HAP-1 (cell line): ENCODE measurements around the gene NUP210L.
A peak's percentile ranks its signal among the peaks of the same experiment; 100 is the strongest.

Experiments
- DNase-seq, 2 experiments: peaks; one replicate each; pipeline ENCODE4 v3.0.0-alpha.2; 2016 to 2020; ENCODE audit warnings: low spot score in 2 of 2
- H3K27me3 ChIP-seq: fragments of 250-450 bp; sonication (Bioruptor Pico); 2 replicates; pipeline ENCODE4 v1.5.1; 2020; ENCODE audit warnings: low read depth, mild to moderate bottlenecking, moderate library complexity
- H3K36me3 ChIP-seq: fragments of 250-450 bp; sonication (Bioruptor Pico); replicated peaks from 2 replicates; pipeline ENCODE4 v1.5.1; 2020; ENCODE audit warnings: mild to moderate bottlenecking
- H3K4me1 ChIP-seq: fragments of 250-450 bp; sonication (Bioruptor Pico); 2 replicates; pipeline ENCODE4 v1.5.1; 2020; ENCODE audit warnings: mild to moderate bottlenecking
- H3K4me3 ChIP-seq: fragments of 250-450 bp; sonication (Bioruptor Pico); 2 replicates; pipeline ENCODE4 v1.5.1; 2020; ENCODE audit warnings: mild to moderate bottlenecking, moderate library complexity
- H3K9me3 ChIP-seq: fragments of 250-450 bp; sonication (Bioruptor Pico); 2 replicates; pipeline ENCODE4 v1.5.1; 2020; ENCODE audit warnings: mild to moderate bottlenecking, moderate library complexity
- in situ Hi-C: fragments of 300-500 bp; cut with MboI; formaldehyde crosslinking; loops from 3 replicates; pipeline ENCODE4 v1.14.3; 2020; ENCODE audit warnings: low sequenced_read_pairs, inconsistent platforms, mixed read lengths

The NUP210L gene

DNA sequence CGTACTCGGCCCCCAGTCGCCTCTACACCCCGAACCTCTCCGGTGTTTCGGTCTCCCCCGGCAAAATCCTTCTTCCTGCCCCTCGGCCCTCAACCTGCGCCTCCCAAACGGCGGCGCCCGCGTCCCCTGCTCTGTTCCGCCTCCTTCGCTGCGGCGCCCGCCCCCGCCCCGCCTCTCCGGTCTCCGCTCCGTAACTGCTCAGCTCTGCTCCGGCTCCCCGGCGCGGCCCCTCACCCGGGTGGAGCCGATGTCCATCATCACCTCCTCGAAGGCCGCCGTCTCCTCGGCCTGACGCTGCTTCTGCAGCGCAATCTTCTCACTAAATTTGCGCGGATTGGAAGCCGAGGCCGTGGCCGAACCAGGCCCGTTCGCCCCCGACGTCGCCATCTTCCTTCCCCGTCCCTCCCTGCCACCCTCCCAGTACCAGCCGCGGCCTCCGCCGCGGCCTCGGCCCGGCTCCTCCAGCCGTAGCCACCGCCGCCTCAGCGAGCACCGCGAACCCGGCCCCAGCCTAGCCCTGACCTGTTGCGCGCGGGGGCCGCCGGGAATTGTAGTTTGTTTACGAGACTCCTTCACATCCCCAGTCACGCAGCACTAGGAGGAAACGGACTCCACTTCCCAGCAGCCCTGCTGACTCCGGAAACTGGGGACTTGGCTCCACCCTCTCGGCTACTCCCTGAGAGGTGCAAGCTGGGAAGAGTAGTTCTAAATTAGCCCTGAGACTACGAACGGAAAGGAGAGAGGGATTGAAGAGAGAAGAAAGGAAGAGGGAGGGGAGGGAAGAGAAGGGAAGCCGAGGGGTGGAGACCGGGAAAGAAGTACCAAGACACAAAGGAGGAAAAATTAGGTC is 196.5 kb downstream of the NUP210L start, which contains the start of gene CRTC2:
TSS of gene CRTC2 (minus strand) at position 502 of the 850 bp plus-strand sequence. CDS start at position 387, 115 bp downstream.
- Histone ChIP-seq H3K36me3 (peaks cover 30% of the 10 kb centered on the region), H3K27me3 (no peaks in the 10 kb centered on the region), H3K9me3 (no peaks in the 10 kb centered on the region), H3K4me1 (peaks cover 21% of the 10 kb centered on the region), H3K4me3 (peak within 1 kb of the TSS; percentile 90)
- peak; percentile 99 for DNase-seq
- in situ Hi-C loops, result no loop called here

GRCh38 chr1:153957744-153958110 is 197.1 kb downstream of the NUP210L start:
- in situ Hi-C loops, result no loop called here
- peaks cover 21% of the 10 kb centered on the region for H3K4me1 ChIP-seq
- DNase-seq, result no peak

GRCh38 chr1:153956997-153957715 is 197.7 kb downstream of the NUP210L start:
- H3K4me1 ChIP-seq, result peaks cover 21% of the 10 kb centered on the region
- H3K4me3 ChIP-seq, result peak overlapping the region; percentile 90
- no peaks in the 10 kb centered on the region for H3K27me3 ChIP-seq
- H3K9me3 ChIP-seq, result no peaks in the 10 kb centered on the region
- H3K36me3 ChIP-seq, result peaks cover 37% of the 10 kb centered on the region
- DNase-seq, result no peak
- in situ Hi-C loops, result no loop called here

More at GRCh38 chr1:153957744-153958110, 197.1 kb downstream of the NUP210L start:
- H3K9me3 ChIP-seq, result no peaks in the 10 kb centered on the region
- H3K36me3 ChIP-seq, result peaks cover 31% of the 10 kb centered on the region
- no peaks in the 10 kb centered on the region for H3K27me3 ChIP-seq
- H3K4me3 ChIP-seq, result peak overlapping the region; percentile 90

GRCh38 chr1:153954826-153955225 is 200.0 kb downstream of the NUP210L start:
- Histone ChIP-seq H3K9me3 (no peaks in the 10 kb centered on the region), H3K36me3 (peaks cover 29% of the 10 kb centered on the region), H3K27me3 (no peaks in the 10 kb centered on the region), H3K4me3 (no peak overlapping the region), H3K4me1 (peaks cover 11% of the 10 kb centered on the region)
- no peak for DNase-seq
- in situ Hi-C loops, result no loop called here

- in situ Hi-C loops, result no loop called here
- no peaks in the 10 kb centered on the region for H3K27me3 ChIP-seq
- no peak overlapping the region for H3K4me3 ChIP-seq
- H3K36me3 ChIP-seq, result peaks cover 20% of the 10 kb centered on the region
- no peak for DNase-seq
- no peaks in the 10 kb centered on the region for H3K9me3 ChIP-seq
- peaks cover 8% of the 10 kb centered on the region for H3K4me1 ChIP-seq
Measured at GRCh38 chr1:153953859-153954365, 201.0 kb downstream of the NUP210L start.

DNA sequence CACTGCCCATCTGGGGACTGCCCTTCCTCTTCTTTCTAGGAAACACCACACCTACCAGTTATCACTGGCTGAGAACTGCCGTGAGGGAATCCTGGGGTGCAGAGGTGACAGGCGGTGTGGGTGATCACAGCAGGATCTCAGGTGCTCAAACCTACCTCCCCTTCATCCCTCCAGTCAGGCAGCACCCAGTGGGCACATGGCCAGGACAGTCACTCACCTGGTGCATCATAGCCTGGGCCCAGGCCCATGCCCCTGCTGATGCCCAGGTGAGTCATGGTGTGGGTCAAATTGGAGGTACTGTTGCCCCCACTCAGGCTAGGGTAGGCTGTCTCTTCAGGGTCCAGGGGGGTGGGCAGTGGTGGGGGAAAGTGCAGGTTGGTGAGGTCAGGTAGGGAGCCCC is 203.1 kb downstream of the NUP210L start:
- Histone ChIP-seq H3K9me3 (no peaks in the 10 kb centered on the region), H3K27me3 (no peaks in the 10 kb centered on the region), H3K4me3 (no peak overlapping the region), H3K36me3 (peaks cover 30% of the 10 kb centered on the region), H3K4me1 (peaks cover 5% of the 10 kb centered on the region)
- no peak for DNase-seq
- in situ Hi-C loops, result no loop called here

- Histone ChIP-seq H3K27me3 (no peaks in the 10 kb centered on the region), H3K4me3 (no peak overlapping the region), H3K36me3 (peaks cover 32% of the 10 kb centered on the region), H3K4me1 (peaks cover 4% of the 10 kb centered on the region), H3K9me3 (no peaks in the 10 kb centered on the region)
- in situ Hi-C loops, result no loop called here
- no peak for DNase-seq
Measured at GRCh38 chr1:153951183-153951582, 203.7 kb downstream of the NUP210L start.

- Histone ChIP-seq H3K27me3 (no peaks in the 10 kb centered on the region), H3K4me1 (peaks cover 11% of the 10 kb centered on the region), H3K4me3 (peak within 1 kb of the TSS; percentile 65), H3K36me3 (peaks cover 40% of the 10 kb centered on the region), H3K9me3 (no peaks in the 10 kb centered on the region)
- DNase-seq, result peak; percentile 81 to 87
- in situ Hi-C loops, result loop anchor here (10.0 kb wide), 1 partner anchor 122 kb away; no protein-coding TSS in a partner anchor
Measured at GRCh38 chr1:153946622-153947241, 208.1 kb downstream of the NUP210L start, which contains the start of gene DENND4B. TSS of gene DENND4B (minus strand) at chr1:153946718. CDS start at chr1:153944374, 2,344 bp downstream.

DNA sequence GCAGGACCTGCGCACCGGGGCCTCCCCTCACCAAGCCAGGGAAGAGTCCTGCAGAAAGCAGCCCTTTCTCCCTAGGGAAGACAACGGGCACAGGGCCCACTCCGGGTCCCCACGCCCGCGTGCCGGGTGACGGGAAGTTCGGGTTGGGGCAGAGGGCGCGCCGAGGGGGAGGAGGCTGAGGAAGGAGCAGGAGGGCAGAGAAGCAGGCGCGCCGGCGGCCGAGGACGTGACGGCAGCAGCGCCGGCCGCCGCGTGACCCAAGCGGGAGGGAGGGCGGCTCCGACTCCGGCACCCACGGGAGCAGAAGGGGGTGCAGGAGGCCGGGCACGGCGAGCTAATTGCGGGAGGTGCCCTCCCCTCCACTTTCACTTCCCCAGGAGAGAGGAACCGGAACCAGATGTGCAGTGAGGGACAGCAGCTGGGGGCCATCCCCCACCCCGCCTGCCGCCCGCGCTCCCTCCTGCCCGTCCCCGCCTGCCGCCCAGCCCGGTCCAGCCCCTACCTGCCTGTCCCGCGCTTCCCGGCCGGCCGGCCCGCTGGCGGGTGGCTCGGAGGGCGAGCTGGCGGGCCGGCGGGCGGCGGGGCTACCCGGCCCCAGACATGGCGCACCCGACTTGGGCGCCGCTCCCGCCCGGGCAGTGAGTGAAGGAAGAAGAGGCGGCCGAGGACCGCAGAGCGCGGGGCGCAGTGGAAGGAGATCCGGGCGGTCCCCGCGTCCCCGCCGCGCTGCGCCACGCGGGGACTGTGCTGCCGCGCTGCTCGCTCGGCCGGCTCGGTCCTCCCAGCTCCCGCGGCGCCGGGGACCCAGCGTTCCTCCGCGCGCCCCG is 208.9 kb downstream of the NUP210L start:
- peaks cover 39% of the 10 kb centered on the region for H3K36me3 ChIP-seq
- no peaks in the 10 kb centered on the region for H3K27me3 ChIP-seq
- H3K4me1 ChIP-seq, result peaks cover 11% of the 10 kb centered on the region
- H3K4me3 ChIP-seq, result peak overlapping the region; percentile 65
- peak in 1 of 2 experiments; percentile 66 for DNase-seq
- no peaks in the 10 kb centered on the region for H3K9me3 ChIP-seq
- in situ Hi-C loops, result loop anchor here (10.0 kb wide), 1 partner anchor 121 kb away; no protein-coding TSS in a partner anchor

DNA sequence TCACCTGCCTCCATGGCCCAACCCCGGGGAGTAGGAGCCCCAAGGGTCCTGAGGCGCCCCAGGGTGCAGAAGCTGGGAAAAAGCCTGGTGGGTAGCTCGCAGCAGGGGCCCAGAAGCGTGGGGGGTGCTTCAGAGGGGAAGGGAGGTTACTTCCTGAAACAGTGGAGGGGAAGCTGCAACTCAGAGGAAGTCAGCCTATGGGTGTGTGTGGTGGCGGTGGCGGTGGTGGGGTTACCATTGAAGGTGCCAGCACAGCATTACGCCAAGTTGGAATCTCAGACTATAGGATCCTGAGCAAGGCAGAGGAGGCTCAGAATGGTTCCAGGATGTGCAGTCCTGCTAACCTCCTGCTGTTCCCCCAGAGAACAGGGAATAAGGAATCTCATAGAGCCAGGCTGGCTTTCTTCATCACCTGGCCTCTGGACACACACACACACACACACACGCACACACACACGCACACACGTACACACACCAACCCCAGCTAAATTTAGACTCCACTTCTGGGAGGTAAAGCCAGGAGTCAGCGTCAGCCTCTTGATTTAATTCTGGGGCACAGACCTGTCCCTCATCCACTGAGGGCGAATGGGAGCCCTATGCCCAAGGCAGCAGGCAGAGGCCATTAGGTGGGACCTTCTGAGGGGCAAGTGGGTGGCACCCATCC is 209.6 kb downstream of the NUP210L start:
- Histone ChIP-seq H3K36me3 (peaks cover 47% of the 10 kb centered on the region), H3K27me3 (no peaks in the 10 kb centered on the region), H3K4me3 (peak overlapping the region; percentile 65), H3K9me3 (no peaks in the 10 kb centered on the region), H3K4me1 (peaks cover 11% of the 10 kb centered on the region)
- in situ Hi-C loops, result loop anchor here (10.0 kb wide), 1 partner anchor 120 kb away; no protein-coding TSS in a partner anchor
- DNase-seq, result peak in 1 of 2 experiments; percentile 29

DNA sequence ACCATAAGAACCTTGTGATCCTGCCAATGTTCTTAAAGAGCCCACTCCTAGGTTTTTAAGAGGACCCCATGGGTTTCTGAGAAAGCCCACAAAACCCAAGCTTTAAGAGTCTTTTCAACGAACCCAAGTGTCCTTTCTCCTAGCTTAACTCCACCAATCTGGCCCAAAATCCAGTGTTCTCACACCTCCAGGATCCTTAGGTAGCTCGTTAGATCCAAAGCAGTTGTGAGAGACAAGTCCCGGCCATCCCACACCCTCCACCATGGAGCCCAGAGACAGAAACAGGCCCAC is 210.1 kb downstream of the NUP210L start:
- Histone ChIP-seq H3K4me3 (peak overlapping the region; percentile 65), H3K36me3 (peaks cover 49% of the 10 kb centered on the region), H3K9me3 (no peaks in the 10 kb centered on the region), H3K27me3 (no peaks in the 10 kb centered on the region), H3K4me1 (peaks cover 11% of the 10 kb centered on the region)
- DNase-seq, result no peak
- in situ Hi-C loops, result loop anchor here (10.0 kb wide), 1 partner anchor 120 kb away; no protein-coding TSS in a partner anchor

DNA sequence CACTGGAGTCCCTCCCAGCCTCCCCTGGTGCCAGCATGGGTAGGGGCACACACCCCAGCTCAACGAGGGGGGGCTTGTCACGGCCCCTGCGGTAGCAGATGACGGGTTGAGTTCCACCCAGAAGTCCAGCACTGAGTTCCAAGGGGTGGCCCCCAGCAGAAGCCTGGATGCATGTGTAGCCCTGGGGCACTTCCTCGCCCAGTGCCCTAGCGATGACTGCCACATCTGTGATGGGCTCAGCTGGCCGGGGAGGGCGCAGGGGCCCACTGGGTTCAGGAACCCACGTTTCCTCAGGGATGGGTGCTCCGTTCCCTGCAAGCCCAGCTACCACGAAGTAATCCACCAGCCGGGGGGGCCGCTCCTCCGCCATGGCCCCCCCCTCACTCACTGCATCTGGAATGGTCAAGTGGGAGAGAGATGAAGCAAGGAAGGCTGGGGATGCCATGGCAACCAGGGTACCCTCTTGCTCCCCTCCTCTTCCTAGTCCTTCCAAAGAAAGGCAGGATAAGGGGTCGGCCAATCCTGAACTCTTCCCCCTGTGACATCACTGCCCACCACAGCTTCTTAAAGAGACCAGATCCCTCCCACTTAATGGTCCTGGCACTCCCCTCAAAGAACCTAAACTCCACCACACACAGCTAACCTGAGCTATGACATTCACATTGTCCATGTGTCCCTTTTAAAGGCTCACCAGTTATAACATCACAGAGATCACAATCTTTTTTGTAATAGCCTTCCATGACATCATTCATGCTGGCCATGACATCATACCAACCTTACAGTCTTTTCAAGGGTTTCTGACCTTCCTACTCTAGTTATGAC is 210.7 kb downstream of the NUP210L start:
- H3K4me3 ChIP-seq, result peak overlapping the region; percentile 65
- in situ Hi-C loops, result loop anchor here (10.0 kb wide), 1 partner anchor 119 kb away; no protein-coding TSS in a partner anchor
- H3K9me3 ChIP-seq, result no peaks in the 10 kb centered on the region
- no peaks in the 10 kb centered on the region for H3K27me3 ChIP-seq
- H3K36me3 ChIP-seq, result peaks cover 55% of the 10 kb centered on the region
- no peak for DNase-seq
- H3K4me1 ChIP-seq, result peaks cover 11% of the 10 kb centered on the region
